Stimulated activated CD4-positive, alpha-beta T cell treated with anti-CD3 and anti-CD28 coated beads, TNF-alpha, amount 100 ng/mL, for 24 hours (primary cell): Measurements from ENCODE around the gene PIK3R1.
A peak's percentile ranks its signal among the peaks of the same experiment; 100 is the strongest.

Experiments
- DNase-seq, 3 experiments: peaks; one replicate each; pipeline ENCODE4 v3.0.0-alpha.2; 2020; ENCODE audit warnings: low read depth in 3 of 3

The PIK3R1 gene

DNA sequence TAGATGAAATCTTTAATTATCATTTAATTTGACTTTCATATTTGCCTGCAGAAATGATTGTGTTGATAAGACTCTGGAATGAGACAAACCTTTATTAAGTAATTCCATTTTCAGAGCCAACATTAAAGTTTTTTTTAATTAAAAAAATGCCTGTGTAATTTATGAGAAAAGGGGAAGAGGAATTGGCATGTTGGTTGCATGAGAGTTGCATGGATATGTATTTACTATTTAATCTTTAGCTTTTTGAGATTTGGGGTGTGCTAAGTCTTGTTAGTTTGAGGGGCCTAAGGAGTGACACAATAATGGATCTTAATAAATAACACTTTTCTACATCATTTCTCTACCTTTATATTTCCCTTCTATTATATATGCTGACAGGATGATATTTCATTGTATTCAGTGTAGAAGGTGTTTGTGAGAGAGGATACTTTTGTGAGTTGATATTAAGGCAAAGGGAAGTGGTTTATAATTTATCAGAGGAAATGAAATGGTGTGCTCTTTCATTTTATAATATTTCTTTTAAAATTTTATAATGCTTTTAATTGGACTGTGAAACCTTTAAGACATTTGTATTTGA lies 54.9 kb downstream of the PIK3R1 start:
- DNase-seq: no peak

DNA sequence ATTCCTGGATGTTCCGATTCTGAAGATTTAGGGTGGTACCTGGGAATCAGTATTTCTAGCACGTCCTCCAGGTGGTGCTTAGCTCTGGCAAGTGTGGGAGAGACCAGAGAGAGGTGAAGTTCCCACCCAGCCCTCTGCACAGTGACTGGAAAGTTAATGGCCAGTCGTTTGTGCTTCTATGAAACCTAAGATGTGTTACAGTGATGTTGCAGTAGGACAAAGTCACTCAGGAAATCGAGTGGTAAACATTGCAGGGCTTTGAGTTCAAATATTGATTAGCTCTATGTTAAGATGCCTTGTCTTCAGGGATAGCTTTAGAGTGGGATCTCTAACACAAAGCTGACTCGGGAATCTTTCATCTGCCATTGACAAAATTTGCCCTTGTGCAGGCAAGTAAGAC lies 55.6 kb downstream of the PIK3R1 start:
- DNase-seq: no peak

DNA sequence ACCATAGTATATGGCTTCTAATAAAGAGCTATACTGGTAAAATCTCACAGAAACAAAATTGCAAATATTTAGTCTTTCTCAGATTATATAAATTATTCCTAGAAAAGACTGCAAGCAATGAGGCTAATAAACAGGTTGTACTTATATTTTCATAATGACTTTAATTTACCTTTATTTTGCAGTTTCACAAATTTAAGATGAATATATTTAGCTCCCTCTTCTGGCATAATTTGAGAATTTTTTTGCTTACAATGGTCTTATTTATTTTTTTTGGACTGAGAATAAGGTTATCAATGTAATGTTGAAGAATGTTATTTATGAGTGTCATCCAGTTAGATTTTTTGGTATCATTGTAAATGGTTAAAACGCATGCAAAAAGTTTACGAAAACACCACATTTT lies 56.7 kb downstream of the PIK3R1 start:
- no peak for DNase-seq

DNA sequence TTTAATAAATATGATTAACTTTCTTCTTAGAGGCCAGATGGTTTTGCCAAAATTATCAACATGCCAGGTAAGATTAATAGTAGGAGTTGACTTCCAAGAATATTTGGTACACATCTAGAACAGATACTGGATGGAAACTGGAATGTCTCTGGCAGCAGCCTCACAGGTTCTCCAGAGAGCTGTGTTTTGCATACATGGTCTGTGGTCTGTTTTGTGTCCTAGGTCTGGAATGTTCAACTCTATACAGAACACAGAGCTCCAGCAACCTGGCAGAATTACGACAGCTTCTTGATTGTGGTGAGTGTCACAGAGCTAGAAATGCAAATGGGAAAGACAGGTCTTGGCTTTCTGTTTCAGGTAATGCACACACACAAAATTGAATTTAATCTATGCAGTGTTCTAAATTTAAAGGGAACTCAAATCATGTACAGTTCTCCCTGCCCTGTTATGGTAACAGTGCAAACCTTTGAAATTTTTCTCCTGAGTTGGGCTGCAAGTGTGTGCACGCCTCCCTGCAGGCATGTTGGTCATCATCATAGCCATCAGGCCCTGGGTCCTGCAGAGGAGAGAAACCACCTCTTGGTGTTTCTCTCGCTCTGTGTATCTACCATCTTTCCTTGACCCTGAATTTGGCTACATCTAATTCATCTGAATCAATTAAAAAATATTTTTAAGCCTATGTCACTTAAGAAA lies 58.3 kb downstream of the PIK3R1 start:
- DNase-seq: no peak

DNA sequence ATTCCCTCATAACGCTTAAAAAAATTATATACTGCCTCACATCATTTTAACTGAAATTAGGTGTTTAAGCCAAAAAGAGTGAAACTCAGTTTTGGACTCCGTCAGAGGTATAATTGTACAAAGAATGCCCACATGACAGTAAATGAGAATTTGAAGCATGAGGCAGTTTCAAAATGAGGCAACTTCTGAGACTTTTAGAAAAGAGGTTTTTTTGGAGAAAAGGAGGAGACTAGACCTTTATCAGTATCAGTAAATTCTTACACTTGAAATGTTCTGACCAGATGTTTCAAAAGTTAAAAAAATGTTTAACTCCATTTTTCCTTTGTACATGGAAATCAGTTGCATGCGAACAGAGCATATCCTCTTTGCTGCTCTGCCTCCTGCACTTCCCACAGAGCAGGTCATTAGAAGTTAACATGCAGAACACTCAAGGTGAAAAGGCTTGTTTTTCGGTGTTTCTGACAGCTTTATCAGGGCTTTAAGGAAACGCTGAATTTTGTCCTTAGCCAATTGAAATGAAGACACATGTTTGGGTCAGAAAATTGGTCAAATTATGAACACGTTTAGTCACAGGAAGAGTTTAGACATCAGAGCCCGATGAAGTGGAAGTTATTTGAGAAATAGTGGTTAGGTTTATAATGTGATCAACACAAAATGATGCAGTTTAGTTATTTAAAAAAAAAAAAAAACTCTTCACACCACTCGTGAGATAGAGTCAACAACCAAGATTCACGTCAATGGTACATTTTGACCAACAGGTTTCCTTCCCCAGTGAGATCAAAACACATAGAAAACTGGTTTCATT lies 59.5 kb downstream of the PIK3R1 start:
- no peak for DNase-seq

DNA sequence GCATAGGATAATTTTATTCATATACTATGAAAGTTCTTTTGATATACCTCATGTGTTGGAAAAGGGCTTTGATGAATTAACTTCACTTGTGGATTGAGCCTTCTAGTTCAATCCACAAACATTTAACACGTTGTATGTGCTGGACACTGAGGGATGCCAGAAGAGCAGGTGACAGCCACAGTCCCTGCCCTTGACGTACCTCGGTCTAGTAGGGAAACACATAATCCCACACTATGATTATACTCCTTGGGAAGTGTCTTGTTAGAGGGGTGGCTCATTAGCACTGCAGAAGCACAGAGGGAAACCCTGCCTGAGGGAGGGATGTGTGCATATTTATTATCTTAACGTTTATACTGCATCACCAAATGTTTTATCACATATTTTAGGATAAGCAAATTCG lies 61.2 kb downstream of the PIK3R1 start:
- no peak for DNase-seq

DNA sequence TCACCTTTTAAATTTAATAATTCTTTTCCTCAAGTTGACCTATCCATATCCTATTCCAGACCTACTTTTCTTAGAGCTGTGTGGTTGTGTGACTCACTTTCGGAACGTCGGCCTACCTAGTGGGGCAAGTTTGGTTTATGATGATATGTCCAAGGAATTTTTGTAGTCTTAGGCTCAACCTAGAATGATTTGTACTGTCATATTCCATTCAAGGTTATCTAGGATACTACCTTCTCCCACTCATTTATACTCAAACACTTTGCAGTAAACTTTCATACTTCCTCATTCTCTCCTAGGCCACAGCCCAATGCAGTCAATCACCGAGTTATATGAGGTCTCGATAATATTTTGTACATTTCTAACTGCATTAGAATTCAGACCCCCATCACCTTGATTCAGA lies 61.9 kb downstream of the PIK3R1 start:
- no peak for DNase-seq

DNA sequence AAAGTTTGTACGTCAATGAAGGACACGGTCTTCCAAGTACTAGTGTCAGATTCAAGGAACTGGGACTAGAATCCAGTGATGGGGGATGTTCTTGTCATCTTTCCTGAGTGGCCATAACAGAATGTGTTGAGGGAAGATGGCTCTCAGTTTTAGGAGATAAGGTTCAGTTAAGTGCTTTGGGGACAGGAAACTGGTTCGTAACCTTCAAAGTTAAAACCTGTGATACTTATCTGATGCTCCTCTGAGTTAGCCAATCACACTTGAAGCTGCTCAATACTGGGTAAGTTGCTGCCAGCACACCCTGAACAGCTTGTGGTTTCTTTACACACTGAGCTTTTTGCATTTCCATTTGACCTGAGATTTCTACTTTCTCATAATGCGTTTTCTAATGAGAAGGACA lies 64.4 kb downstream of the PIK3R1 start:
- DNase-seq: peak in 1 of 3 experiments; percentile 29

DNA sequence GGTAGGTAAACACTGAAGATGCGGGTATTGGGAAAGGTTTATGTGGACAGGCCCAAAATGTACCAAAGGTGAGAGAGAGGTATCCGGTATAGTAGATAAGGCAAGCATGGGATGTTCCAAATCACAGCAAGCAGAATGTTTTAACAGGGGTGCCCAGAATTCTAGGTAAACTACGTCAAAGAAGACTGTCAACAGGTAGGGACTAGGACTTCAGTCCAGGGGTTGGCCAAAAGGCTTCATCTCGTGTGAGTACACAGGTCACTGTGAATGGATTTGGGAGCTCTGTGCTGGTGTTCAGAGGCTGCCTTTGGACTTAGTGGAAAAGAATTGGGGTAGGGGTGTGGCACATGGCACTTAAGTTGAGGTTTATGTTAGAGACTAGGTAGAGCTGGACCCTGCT lies 66.4 kb downstream of the PIK3R1 start:
- DNase-seq: no peak

DNA sequence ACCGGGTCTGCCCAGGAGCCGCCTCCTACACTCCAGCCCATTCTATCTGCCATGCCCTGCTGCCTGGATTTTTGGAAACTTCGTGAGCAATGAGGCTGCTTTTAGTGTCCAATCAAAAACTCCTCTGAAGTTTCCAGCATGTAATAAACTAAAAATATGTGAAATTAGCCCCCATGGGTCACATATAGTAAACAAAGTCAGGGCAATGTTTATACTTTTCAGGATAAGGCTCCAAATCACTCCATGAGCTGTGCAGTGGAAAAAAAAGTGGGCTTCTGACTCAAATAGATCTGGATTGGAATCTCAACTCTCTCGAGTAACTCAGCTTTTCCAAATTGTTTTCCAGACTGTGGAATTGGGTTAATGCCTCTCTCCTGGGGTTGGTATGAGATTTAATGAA lies 68.2 kb downstream of the PIK3R1 start:
- DNase-seq: no peak

DNA sequence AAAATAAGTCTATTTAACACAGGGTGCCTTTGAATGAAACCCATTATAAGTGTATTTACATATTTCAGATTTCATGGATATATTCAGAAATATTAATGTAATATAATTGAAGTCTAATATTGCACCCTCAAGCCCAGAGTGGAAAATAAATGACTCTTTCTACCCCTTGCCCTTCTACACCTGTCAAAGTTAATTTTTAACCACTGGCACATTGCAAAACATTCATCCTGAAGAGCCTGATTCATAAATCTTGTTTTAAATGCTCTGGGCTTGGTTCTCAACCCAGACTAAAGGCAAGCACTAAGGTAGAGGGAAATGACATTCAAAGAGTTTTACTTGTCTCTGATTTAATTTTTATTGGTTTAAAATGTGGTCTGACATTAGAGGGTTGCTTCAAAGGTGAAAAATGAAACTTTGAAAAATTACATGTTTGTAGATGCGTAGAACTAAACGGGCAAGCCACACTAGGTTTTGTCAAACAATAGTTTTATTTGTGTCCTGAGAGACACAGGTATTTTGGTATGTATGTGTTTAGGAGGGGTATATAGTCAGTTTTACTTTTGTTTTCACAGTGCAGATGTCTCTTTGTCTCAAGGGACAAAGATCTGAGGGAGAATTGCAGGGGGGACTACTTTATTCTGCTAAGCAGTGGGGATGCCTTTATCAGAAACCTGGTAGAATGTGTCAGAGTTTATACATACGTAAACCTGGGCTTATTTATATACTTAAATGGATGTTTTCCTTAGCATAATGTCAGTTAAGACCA lies 69.7 kb downstream of the PIK3R1 start:
- DNase-seq: no peak

DNA sequence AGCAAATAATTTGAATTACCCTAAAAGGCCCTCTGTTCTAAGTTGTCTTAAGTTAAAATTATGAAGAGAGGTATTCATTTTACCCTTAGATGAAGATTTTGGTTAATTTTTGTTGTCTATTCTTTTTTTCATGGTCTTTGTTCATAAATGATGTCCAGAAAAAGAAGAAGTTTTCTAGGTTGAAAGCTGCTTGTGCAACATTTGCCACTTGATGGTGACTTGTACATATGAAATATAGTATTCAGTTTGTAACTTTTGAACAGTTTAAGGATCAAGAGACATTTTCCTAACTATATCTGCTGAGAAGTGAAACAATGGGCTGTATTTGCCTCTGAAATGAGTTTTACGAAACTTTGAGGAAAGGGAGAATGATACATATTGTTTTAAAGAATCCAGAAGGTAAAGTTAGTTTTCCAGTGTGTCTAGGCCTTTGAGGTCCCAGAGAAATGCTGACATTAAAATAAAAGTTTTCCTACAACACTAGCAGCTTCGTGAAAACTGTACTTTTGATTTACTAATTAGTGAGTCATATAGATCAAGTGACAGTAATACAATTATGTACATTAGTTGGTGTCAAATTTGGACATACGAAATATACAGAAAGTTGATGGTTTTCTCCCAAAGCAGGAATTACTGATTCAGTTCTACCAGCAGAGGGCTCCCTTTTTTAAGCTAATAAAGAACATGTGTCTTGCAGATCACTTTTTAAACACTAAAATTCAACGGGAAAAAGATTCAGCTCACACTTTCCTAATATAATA lies 70.5 kb downstream of the PIK3R1 start:
- DNase-seq: no peak

DNA sequence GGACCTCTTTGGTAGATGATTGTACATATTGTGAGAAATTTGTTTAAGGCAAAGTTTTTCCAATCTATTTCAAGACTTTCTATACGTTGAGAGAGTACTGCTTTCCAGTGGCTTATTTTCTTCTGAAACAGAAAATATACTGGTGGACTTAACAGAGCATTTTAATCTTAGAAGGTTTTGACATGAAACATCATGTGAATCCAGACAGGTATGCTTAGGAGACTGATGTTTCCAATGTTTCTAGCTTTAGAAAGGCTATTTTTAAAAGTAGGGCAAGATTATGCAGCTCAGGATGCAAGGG lies 71.0 kb downstream of the PIK3R1 start:
- DNase-seq: no peak

DNA sequence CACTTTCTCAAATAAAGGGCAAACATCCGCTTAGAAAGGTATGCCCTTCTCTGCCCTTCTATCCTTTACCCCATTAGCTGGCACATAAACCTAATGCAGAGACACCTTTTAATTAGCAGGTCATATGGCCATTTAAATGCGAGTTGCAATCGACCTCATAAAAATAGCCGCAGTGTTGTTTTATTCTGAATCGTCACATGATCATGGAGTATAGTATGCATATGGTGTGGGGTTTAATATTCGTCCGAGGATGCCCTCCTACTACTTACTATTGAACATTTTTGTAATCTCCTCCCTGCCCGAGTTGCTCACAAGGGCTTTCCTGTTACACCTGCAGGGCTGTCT lies 72.0 kb downstream of the PIK3R1 start:
- no peak for DNase-seq

DNA sequence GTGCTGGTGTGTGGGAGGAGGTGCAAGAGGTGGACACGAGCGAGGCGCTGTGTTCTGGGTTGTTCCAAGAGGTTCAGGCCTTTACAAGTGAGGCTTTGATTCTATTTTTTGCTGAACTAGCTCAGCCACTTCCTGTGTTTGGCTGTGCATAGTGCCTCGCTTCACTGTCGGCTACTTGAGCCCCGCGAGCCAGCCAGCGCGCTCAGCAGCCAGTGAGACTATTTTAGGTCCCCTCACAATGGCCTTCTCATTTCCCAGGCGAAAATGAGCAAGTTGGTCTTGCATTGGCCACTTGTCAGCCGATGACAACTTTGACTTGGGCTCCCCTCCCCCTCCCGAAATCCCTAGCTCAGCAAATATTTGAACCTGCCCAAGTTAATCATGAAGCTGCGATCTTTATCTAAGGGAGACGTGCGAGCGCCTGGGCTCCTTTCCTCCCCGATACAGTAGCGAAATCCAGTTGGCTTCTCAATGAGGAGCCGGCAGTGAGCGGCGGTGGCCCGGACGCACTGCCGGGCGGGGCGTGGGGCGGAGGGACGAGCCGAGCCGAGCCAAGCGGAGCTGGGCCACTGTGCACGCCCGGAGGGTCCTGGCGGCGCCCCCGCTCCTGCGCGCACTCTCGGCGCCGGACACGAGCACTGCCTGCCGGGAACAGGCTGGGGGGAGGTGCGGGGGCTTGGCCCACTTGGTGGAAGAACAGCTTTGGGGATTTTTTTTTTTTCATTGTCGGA lies 72.6 kb downstream of the PIK3R1 start:
- peak in 1 of 3 experiments; percentile 30 for DNase-seq

DNA sequence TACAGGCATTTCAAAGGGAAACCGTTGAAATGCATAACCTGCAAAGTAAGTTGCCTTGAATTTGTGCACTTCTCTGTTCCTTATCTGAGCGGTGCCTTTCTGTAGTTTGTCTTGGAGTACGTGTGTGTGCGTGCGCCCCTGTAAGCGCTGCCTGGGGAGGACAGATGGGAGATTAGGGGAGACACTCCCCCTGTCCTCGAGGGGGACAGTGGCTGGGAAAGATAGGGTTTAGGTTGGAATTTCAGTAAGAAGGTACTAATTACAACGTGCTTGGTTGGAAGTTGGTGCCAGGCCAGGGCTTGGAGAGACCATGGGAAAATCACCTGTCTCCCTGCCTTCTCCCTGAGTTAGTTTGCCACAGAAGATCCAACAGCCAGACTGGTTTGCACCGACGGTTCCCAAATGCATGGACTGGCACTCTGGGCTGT lies 73.2 kb downstream of the PIK3R1 start:
- DNase-seq: no peak

DNA sequence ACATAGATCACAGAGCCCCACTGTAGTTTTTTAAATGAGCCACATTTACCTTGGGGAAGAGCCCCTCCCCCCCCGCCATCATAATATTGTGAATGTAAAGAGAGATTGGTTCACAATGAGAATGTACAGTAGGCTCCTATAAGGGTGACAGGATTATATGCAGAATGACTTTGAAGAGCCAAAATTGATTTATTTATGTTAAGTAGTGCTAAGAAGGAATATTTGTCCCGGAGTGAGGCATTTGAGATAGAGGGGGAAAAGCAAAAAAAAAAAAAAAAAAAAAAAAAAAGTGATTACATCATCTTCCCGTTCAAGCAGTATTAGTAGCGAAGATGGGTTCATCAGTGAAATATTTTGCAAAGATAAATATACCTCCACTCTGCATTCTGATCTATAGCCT lies 73.9 kb downstream of the PIK3R1 start:
- no peak for DNase-seq

DNA sequence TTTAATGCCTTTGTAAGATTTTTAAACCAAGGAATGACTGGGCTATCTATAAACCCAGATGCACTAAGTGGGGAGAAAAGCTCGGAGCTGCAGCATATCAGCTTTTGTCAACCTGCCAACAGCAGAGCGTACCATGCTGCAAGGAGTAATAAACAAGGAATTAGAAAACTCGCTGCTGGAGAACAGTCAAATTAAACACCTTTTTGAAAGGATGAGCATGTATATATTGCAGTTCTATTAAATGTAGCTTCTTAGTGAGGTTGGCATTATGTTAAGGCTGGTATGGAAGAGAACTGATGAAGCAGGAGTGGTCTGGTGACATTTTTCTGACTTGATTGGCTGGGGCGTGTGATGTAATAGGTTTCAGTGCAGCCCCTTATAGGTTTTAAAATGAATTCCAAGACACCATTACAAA lies 74.7 kb downstream of the PIK3R1 start:
- no peak for DNase-seq

DNA sequence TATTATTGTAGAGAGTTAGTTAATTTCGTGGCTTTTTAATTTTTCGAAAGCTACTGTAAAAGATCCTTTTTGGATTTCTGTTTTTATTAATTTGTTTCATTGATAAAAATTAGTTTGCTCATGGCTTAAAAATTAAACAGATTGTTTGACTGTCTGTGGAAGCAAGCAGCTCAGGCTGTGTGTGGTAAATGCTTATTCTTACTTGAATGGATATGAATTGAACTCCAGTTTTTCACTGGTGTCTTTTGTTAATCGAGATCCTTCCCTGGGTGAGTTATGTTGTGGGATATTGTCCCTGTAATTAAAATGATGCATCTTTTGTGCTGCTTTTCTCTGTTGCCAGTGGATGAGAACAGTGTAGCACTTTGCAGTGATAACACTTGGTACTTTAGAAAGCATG lies 75.3 kb downstream of the PIK3R1 start:
- DNase-seq: no peak

DNA sequence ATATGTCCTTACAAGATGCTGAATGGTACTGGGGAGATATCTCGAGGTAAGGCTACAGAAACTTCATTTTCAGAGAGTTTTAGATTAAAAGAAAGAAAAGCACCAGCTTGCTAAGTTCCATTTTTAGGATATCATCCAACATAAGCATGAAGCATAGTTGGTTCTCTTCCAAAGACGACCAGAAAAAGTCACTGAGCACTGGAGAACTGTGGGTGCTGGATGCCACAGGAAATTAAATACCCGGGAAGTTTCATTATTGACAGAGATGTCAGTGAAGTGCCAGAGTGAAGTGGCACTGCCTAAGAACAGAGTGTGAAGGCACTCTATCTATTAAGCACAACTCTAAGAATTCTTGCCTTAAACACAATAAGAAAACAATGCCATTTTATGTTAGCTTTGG lies 76.8 kb downstream of the PIK3R1 start:
- no peak for DNase-seq

DNA sequence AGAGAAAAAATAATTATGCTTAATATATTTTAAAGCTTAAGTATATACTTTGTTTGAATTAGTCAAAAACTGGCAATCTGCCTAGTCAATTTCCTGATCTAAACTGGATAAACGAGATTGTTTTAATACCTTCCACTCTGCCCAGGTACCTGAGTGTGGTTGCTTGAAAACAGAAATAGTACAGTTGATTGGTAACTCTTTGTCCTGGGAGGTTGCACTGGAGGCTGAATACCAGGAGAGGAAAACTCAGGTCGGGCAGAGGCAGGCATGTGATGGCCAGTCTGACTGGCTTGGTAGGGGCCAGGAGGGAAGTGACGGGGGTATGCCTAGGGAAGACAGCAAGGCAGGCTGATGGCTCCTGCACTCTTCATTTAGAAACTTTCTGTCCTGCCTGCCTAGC lies 80.2 kb downstream of the PIK3R1 start:
- DNase-seq: no peak
